ENCODE results near the gene PPP1R14C. TPM values are rescaled to one million over a fixed set of nuclear protein-coding genes. Genes with fewer than 3 reads are reported as not detected.

PPP1R14C gene
- total and polyA plus RNA-seq, 7 donors: under 0.01 to 37.0 (median 19.8) TPM; not detected in 2

DNA sequence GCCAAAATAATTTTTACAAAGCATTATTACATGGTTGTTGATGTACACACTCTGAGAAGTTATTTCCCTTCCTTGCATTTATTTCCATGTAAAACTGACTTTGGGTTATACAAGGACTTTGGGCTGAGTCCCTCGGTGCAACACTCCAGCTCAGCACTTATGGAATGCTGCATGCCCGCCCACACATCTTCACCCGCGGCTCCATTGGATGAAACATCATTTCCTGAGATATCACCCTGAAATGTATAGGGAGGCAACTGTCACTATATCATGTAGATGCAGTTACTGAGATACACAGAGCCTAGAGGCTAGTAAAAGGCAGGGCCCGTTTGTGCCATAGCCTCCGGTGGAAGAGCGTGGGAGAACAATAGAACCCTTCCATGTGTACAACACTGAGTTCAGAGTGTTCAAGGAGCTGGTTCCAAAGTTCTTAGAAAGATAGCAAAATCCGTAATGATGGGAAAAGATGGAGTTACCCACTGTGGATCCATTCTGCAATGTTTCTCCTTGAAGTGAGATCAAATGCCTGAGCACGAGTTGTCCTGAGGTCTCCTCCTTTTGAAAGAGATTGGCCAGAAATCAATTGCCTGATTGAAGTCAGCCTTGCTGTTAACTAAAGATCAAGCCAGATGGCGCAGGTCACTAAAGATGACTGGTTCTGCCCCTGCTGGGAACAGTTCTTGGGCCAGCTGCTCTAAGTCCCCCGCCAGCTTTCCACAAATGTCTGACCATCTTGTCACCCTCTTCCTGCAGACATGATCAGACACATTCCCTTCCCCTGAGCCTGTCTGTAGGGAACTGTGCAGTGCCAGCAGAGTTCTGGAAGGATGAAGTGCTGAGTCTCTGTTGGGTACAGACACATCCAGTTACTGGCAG, 125.1 kb downstream of the PPP1R14C start:
- TF ChIP-seq, protein P1, sequence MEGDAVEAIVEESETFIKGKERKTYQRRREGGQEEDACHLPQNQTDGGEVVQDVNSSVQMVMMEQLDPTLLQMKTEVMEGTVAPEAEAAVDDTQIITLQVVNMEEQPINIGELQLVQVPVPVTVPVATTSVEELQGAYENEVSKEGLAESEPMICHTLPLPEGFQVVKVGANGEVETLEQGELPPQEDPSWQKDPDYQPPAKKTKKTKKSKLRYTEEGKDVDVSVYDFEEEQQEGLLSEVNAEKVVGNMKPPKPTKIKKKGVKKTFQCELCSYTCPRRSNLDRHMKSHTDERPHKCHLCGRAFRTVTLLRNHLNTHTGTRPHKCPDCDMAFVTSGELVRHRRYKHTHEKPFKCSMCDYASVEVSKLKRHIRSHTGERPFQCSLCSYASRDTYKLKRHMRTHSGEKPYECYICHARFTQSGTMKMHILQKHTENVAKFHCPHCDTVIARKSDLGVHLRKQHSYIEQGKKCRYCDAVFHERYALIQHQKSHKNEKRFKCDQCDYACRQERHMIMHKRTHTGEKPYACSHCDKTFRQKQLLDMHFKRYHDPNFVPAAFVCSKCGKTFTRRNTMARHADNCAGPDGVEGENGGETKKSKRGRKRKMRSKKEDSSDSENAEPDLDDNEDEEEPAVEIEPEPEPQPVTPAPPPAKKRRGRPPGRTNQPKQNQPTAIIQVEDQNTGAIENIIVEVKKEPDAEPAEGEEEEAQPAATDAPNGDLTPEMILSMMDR (IDR thresholded peaks at IDR 0.05): no peak
- TF ChIP-seq POLR2AphosphoS5 (IDR thresholded peaks at IDR 0.05) (no peak), POLR2A (IDR thresholded peaks at IDR 0.05) (no peak), EP300 (IDR thresholded peaks at IDR 0.05) (no peak)
- H3K9me3 ChIP-seq: no peaks in the 10 kb centered on the region
- H3K27ac ChIP-seq: no peak overlapping the region
- intact Hi-C loops (cut with DNase I): no loop called here
- H3K4me1 ChIP-seq: peaks cover 0 to 19% (median 5%) of the 10 kb centered on the region in 4 donors
- 88 to 91% methylated on average over 11 of the region's 11 CpGs for WGBS, 2 donors
- no peak for DNase-seq
- no peaks in the 10 kb centered on the region for H3K27me3 ChIP-seq
- no peaks in the 10 kb centered on the region for H3K36me3 ChIP-seq
- H3K4me3 ChIP-seq: no peak overlapping the region

- H3K4me3 ChIP-seq: no peak overlapping the region
- no peaks in the 10 kb centered on the region for H3K27me3 ChIP-seq
- H3K27ac ChIP-seq: no peak overlapping the region
- intact Hi-C loops (cut with DNase I): no loop called here
- TF ChIP-seq POLR2A (IDR thresholded peaks at IDR 0.05) (no peak), POLR2AphosphoS5 (IDR thresholded peaks at IDR 0.05) (no peak), EP300 (IDR thresholded peaks at IDR 0.05) (no peak)
- TF ChIP-seq, protein P1 (IDR thresholded peaks at IDR 0.05): no peak
- H3K4me1 ChIP-seq: peaks cover 0 to 19% (median 5%) of the 10 kb centered on the region in 4 donors
- H3K9me3 ChIP-seq: no peaks in the 10 kb centered on the region
- no peak for DNase-seq
- 78 to 89% methylated on average over 6 of the region's 6 CpGs for WGBS, 2 donors
- no peaks in the 10 kb centered on the region for H3K36me3 ChIP-seq
Observed at GRCh38 chr6:150269130-150269856, 126.4 kb downstream of the PPP1R14C start.

DNA sequence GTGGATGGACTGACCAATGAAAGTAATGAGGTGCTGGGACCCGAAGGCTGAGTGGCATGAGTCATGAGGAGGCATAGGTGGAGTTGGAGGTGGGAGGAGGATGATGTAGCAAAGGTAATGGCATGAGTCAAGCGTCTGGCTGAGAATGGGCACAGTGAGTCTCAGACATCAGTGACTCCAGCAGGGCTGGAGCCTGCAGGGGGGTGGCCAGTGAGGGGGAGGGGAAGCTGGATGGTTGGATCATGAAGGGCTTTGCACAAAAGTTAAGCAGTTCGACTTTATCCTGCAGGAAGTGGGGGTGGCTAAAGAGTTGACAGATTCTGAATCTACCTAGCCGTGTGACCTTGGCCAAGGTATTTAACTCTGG, 127.0 kb downstream of the PPP1R14C start:
- Histone ChIP-seq H3K9me3 (no peaks in the 10 kb centered on the region), H3K27me3 (no peaks in the 10 kb centered on the region), H3K4me3 (no peak overlapping the region), H3K4me1 (peaks cover 0 to 19% (median 5%) of the 10 kb centered on the region in 4 donors), H3K36me3 (no peaks in the 10 kb centered on the region), H3K27ac (no peak overlapping the region)
- TF ChIP-seq EP300 (IDR thresholded peaks at IDR 0.05) (no peak), POLR2AphosphoS5 (IDR thresholded peaks at IDR 0.05) (no peak), POLR2A (IDR thresholded peaks at IDR 0.05) (no peak)
- TF ChIP-seq, protein P1 (IDR thresholded peaks at IDR 0.05): no peak
- intact Hi-C loops (cut with DNase I): no loop called here
- WGBS, 2 donors: 77 to 78% methylated on average over 4 of the region's 4 CpGs
- no peak for DNase-seq

- Histone ChIP-seq H3K9me3 (no peaks in the 10 kb centered on the region), H3K27ac (no peak overlapping the region), H3K4me3 (no peak overlapping the region), H3K36me3 (no peaks in the 10 kb centered on the region), H3K4me1 (peaks cover 0 to 19% (median 5%) of the 10 kb centered on the region in 4 donors), H3K27me3 (no peaks in the 10 kb centered on the region)
- DNase-seq: no peak
- TF ChIP-seq POLR2AphosphoS5 (IDR thresholded peaks at IDR 0.05): no peak
- TF ChIP-seq POLR2A (IDR thresholded peaks at IDR 0.05): no peak
- TF ChIP-seq, protein P1 (IDR thresholded peaks at IDR 0.05): no peak
- TF ChIP-seq EP300 (IDR thresholded peaks at IDR 0.05): no peak
- WGBS, 2 donors: 89 to 93% methylated on average over 9 of the region's 9 CpGs
- intact Hi-C loops (cut with DNase I): no loop called here
Observed at GRCh38 chr6:150270330-150271052, 127.6 kb downstream of the PPP1R14C start.
